IPS-18a (cell line): ENCODE data around the gene SYNC.
A peak's percentile ranks its signal among the peaks of the same experiment; 100 is the strongest.

Experiments
- H3K27ac ChIP-seq: one replicate; pipeline ENCODE4 v1.5.1; 2013; ENCODE audit warnings: low read length
- H3K27me3 ChIP-seq: one replicate; pipeline ENCODE4 v1.6.1; 2013; ENCODE audit warnings: mild to moderate bottlenecking, low read length; ENCODE audit not compliant: control insufficient read depth, insufficient read depth
- H3K36me3 ChIP-seq: one replicate; pipeline ENCODE4 v1.6.1; 2013; ENCODE audit warnings: low read depth, low read length; ENCODE audit not compliant: control insufficient read depth
- H3K4me1 ChIP-seq: one replicate; pipeline ENCODE4 v1.6.1; 2013; ENCODE audit warnings: low read depth, low read length; ENCODE audit not compliant: control insufficient read depth
- H3K4me3 ChIP-seq: one replicate; pipeline ENCODE4 v1.5.1; 2013; ENCODE audit warnings: low read length
- H3K9ac ChIP-seq: one replicate; pipeline ENCODE4 v1.6.1; 2013; ENCODE audit warnings: mild to moderate bottlenecking, low read length, moderate library complexity
- H3K9me3 ChIP-seq: one replicate; pipeline ENCODE4 v1.6.1; 2013; ENCODE audit warnings: low read depth, low read length; ENCODE audit not compliant: control insufficient read depth

Gene SYNC

GRCh38 chr1:32702599-32703478 lies at the start of gene SYNC:
Gene SYNC (minus strand): TSS chr1:32702770. CDS start chr1:32702660, 110 bp downstream.
- peaks cover 4% of the 10 kb centered on the region for H3K4me1 ChIP-seq
- no peak within 1 kb of the TSS for H3K27ac ChIP-seq
- H3K36me3 ChIP-seq, result no peaks in the 10 kb centered on the region
- no peaks in the 10 kb centered on the region for H3K9me3 ChIP-seq
- H3K27me3 ChIP-seq, result peaks cover 33% of the 10 kb centered on the region
- no peak within 1 kb of the TSS for H3K9ac ChIP-seq
- peak within 1 kb of the TSS; percentile 53 for H3K4me3 ChIP-seq

GRCh38 chr1:32749771-32750170 lies 47.2 kb upstream of the SYNC start:
- no peaks in the 10 kb centered on the region for H3K4me1 ChIP-seq
- H3K9ac ChIP-seq, result no peak overlapping the region
- no peaks in the 10 kb centered on the region for H3K9me3 ChIP-seq
- no peak overlapping the region for H3K27ac ChIP-seq
- no peak overlapping the region for H3K4me3 ChIP-seq
- H3K27me3 ChIP-seq, result no peaks in the 10 kb centered on the region
- no peaks in the 10 kb centered on the region for H3K36me3 ChIP-seq

- Histone ChIP-seq H3K4me3 (no peak overlapping the region), H3K4me1 (no peaks in the 10 kb centered on the region), H3K9ac (no peak overlapping the region), H3K27me3 (no peaks in the 10 kb centered on the region), H3K27ac (no peak overlapping the region), H3K36me3 (no peaks in the 10 kb centered on the region), H3K9me3 (no peaks in the 10 kb centered on the region)
Measured at GRCh38 chr1:32749332-32749731, 46.8 kb upstream of the SYNC start.

- Histone ChIP-seq H3K27me3 (no peaks in the 10 kb centered on the region), H3K4me3 (no peak overlapping the region), H3K27ac (no peak overlapping the region), H3K9me3 (no peaks in the 10 kb centered on the region), H3K9ac (no peak overlapping the region), H3K4me1 (peaks cover under 1% of the 10 kb centered on the region), H3K36me3 (no peaks in the 10 kb centered on the region)
Measured at GRCh38 chr1:32748926-32749325, 46.4 kb upstream of the SYNC start.

- no peaks in the 10 kb centered on the region for H3K36me3 ChIP-seq
- H3K27me3 ChIP-seq, result no peaks in the 10 kb centered on the region
- no peaks in the 10 kb centered on the region for H3K9me3 ChIP-seq
- peaks cover 4% of the 10 kb centered on the region for H3K4me1 ChIP-seq
- H3K4me3 ChIP-seq, result no peak overlapping the region
- H3K9ac ChIP-seq, result no peak overlapping the region
- H3K27ac ChIP-seq, result no peak overlapping the region
Measured at GRCh38 chr1:32748348-32748747, 45.8 kb upstream of the SYNC start.

- H3K27ac ChIP-seq, result no peak overlapping the region
Measured at GRCh38 chr1:32746130-32746529, 43.6 kb upstream of the SYNC start.

GRCh38 chr1:32744071-32744425 lies 41.5 kb upstream of the SYNC start:
- peaks cover 14% of the 10 kb centered on the region for H3K27me3 ChIP-seq
- no peak overlapping the region for H3K4me3 ChIP-seq
- H3K9me3 ChIP-seq, result no peaks in the 10 kb centered on the region
- H3K27ac ChIP-seq, result no peak overlapping the region
- H3K9ac ChIP-seq, result no peak overlapping the region
- peaks cover 26% of the 10 kb centered on the region for H3K4me1 ChIP-seq
- H3K36me3 ChIP-seq, result no peaks in the 10 kb centered on the region

More at GRCh38 chr1:32746130-32746529, 43.6 kb upstream of the SYNC start:
- Histone ChIP-seq H3K9me3 (no peaks in the 10 kb centered on the region), H3K4me1 (peaks cover 17% of the 10 kb centered on the region), H3K9ac (no peak overlapping the region), H3K27me3 (peaks cover 2% of the 10 kb centered on the region), H3K36me3 (no peaks in the 10 kb centered on the region), H3K4me3 (no peak overlapping the region)

- Histone ChIP-seq H3K36me3 (no peaks in the 10 kb centered on the region), H3K4me1 (peaks cover 26% of the 10 kb centered on the region), H3K4me3 (peak overlapping the region; percentile 65), H3K27ac (no peak overlapping the region), H3K9me3 (no peaks in the 10 kb centered on the region), H3K27me3 (peaks cover 14% of the 10 kb centered on the region), H3K9ac (no peak overlapping the region)
Measured at GRCh38 chr1:32743380-32744070, 41.0 kb upstream of the SYNC start.

- Histone ChIP-seq H3K27ac (no peak overlapping the region), H3K4me1 (peaks cover 26% of the 10 kb centered on the region), H3K4me3 (peak overlapping the region; percentile 65), H3K9ac (no peak overlapping the region), H3K36me3 (no peaks in the 10 kb centered on the region), H3K27me3 (peaks cover 14% of the 10 kb centered on the region), H3K9me3 (no peaks in the 10 kb centered on the region)
Measured at GRCh38 chr1:32742956-32743355, 40.4 kb upstream of the SYNC start.

- Histone ChIP-seq H3K36me3 (no peaks in the 10 kb centered on the region), H3K4me1 (peaks cover 30% of the 10 kb centered on the region), H3K27ac (no peak overlapping the region), H3K4me3 (peak overlapping the region; percentile 65), H3K9me3 (no peaks in the 10 kb centered on the region), H3K27me3 (peaks cover 14% of the 10 kb centered on the region), H3K9ac (peak overlapping the region; percentile 40)
Measured at GRCh38 chr1:32742199-32742947, 39.8 kb upstream of the SYNC start.

GRCh38 chr1:32741413-32742198 lies 39.0 kb upstream of the SYNC start:
- peaks cover 14% of the 10 kb centered on the region for H3K27me3 ChIP-seq

More at GRCh38 chr1:32741413-32742198, 39.0 kb upstream of the SYNC start:
- Histone ChIP-seq H3K36me3 (no peaks in the 10 kb centered on the region), H3K9ac (peak overlapping the region; percentile 40), H3K4me3 (peak overlapping the region; percentile 65), H3K9me3 (no peaks in the 10 kb centered on the region), H3K4me1 (peaks cover 35% of the 10 kb centered on the region), H3K27ac (no peak overlapping the region)
